C4-2B (cell line): ENCODE results near the gene PPP1R14C.

Experiments
- ZFX ChIP-seq: fragments of 450-650 bp; IDR thresholded peaks from 2 replicates; pipeline ENCODE4 v1.6.1; 2017
- TF ChIP-seq, protein P1 (sequence below): fragments of 450-650 bp; conservative IDR thresholded peaks from 2 replicates; pipeline ENCODE4 v1.5.1; 2017; ENCODE audit warnings: mild to moderate bottlenecking

DNA sequence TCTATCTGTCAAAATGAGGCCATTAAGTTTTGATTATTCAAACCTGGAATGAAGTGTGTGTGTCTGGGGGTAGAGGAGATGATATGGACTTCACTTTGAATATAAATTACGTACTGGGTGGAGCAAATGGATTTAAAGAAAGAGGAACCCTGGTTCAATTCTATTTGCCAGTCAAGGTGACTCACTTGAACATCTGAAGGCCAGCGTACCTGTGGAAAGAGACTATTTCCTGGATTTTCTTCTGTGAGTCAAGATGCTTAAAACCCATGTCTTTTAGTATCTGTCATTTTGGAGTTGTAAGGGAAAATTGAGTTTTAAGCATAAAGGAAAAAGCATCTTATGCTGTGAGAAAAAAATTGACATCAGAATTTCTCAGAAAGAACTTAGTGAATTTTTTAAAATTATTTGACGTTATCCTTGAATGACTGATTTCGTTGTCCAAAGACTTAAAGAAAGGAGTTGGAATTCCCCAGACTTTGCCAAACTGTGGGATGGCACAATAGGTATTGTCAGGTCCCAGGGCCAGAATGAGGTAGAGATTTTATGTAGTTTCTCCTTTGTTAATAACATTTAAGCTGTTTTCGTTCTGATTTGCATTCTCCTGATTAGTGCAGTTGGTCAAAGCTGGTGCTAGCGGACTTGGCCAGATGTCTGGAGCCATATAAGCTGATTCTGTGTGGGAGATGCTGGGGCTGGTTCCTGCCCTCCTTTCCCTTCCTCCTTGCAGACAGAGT, 2.4 kb upstream of the PPP1R14C start:
- TF ChIP-seq, protein P1, sequence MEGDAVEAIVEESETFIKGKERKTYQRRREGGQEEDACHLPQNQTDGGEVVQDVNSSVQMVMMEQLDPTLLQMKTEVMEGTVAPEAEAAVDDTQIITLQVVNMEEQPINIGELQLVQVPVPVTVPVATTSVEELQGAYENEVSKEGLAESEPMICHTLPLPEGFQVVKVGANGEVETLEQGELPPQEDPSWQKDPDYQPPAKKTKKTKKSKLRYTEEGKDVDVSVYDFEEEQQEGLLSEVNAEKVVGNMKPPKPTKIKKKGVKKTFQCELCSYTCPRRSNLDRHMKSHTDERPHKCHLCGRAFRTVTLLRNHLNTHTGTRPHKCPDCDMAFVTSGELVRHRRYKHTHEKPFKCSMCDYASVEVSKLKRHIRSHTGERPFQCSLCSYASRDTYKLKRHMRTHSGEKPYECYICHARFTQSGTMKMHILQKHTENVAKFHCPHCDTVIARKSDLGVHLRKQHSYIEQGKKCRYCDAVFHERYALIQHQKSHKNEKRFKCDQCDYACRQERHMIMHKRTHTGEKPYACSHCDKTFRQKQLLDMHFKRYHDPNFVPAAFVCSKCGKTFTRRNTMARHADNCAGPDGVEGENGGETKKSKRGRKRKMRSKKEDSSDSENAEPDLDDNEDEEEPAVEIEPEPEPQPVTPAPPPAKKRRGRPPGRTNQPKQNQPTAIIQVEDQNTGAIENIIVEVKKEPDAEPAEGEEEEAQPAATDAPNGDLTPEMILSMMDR, result no peak
- TF ChIP-seq ZFX, result no peak
